H1 (cell line): ENCODE results near the gene FAM177A1. TPM values are rescaled to one million over a fixed set of nuclear protein-coding genes. Genes with fewer than 3 reads are reported as not detected.

ENCODE experiments used
- CTCF ChIA-PET: fragments of 300-600 bp; sonication (Branson Sonifier 250); formaldehyde crosslinking; loops from one replicate; lab custom pipeline; 2021; ENCODE audit not compliant: partially characterized antibody; lab: Charles Lee
- POLR2A ChIA-PET: fragments of 300-600 bp; sonication (Branson Sonifier 250); formaldehyde crosslinking; loops from one replicate; lab custom pipeline; 2021; ENCODE audit warnings: inconsistent platforms; ENCODE audit not compliant: partially characterized antibody; lab: Charles Lee
- DNase-seq, 2 experiments: peaks; one replicate each; pipeline versions ENCODE4 v3.0.0 to v3.0.0-alpha.2; 2010 to 2022; ENCODE audit warnings: low spot score in 2 of 2, low read depth in 1 of 2, mixed read lengths in 1 of 2
- FAIRE-seq: peaks from 2 replicates; lab custom pipeline; 2011; peaks lifted over from hg19 to GRCh38; lab: Jason Lieb, UNC
- H2AFZ ChIP-seq: 2 replicates; pipeline ENCODE4 v1.8.1; 2012; ENCODE audit warnings: low read length, inconsistent platforms
- H2AK5ac ChIP-seq: 2 replicates; pipeline ENCODE4 v1.6.1; 2013; ENCODE audit warnings: low read depth, low read length
- H2BK120ac ChIP-seq: replicated peaks from 2 replicates; pipeline ENCODE3; 2013; ENCODE audit warnings: low read depth, low read length, inconsistent platforms
- H2BK12ac ChIP-seq: 2 replicates; pipeline ENCODE4 v1.6.1; 2013; ENCODE audit warnings: low read depth, low read length
- H2BK15ac ChIP-seq: 2 replicates; pipeline ENCODE4 v1.6.1; 2013; ENCODE audit warnings: low read length
- H2BK20ac ChIP-seq: 2 replicates; pipeline ENCODE4 v1.6.1; 2013; ENCODE audit warnings: low read length
- H2BK5ac ChIP-seq: 2 replicates; pipeline ENCODE4 v1.6.1; 2013; ENCODE audit warnings: low read depth, low read length
- H3K14ac ChIP-seq: 2 replicates; pipeline ENCODE4 v1.6.1; 2013; ENCODE audit warnings: inconsistent platforms; ENCODE audit not compliant: insufficient read length
- H3K18ac ChIP-seq: 2 replicates; pipeline ENCODE4 v1.6.1; 2013; ENCODE audit warnings: low read length; ENCODE audit errors: extremely low read depth
- H3K23ac ChIP-seq: 2 replicates; pipeline ENCODE4 v1.6.1; 2013; ENCODE audit warnings: inconsistent platforms; ENCODE audit not compliant: insufficient read length
- H3K23me2 ChIP-seq: 2 replicates; pipeline ENCODE4 v1.6.1; 2013; ENCODE audit warnings: low read depth, low read length
- H3K27ac ChIP-seq: 2 replicates; pipeline ENCODE4 v1.6.1; 2011; ENCODE audit warnings: low read depth, low read length, inconsistent platforms
- H3K27me3 ChIP-seq, 4 experiments: replicated peaks in 1 of 4; 1 replicate in 1 of 4; 2 replicates in 3 of 4; pipeline versions ENCODE4 v1.6.1 to v1.8.1; 2011 to 2013; ENCODE audit warnings: low read length in 3 of 4, mild to moderate bottlenecking in 3 of 4, inconsistent platforms in 2 of 4, mixed read lengths in 2 of 4, moderate library complexity in 1 of 4; ENCODE audit not compliant: control insufficient read depth in 3 of 4, insufficient read depth in 3 of 4; ENCODE audit errors: extremely low read depth in 1 of 4
- H3K36me3 ChIP-seq, 4 experiments: 2 replicates each; pipeline versions ENCODE4 v1.6.1 to v1.8.1; 2011 to 2013; ENCODE audit warnings: mild to moderate bottlenecking in 4 of 4, low read length in 3 of 4, moderate library complexity in 2 of 4, control low read depth in 1 of 4, inconsistent platforms in 1 of 4; ENCODE audit not compliant: insufficient read depth in 4 of 4, control insufficient read depth in 2 of 4
- H3K4ac ChIP-seq: replicated peaks from 2 replicates; pipeline ENCODE3; 2013; ENCODE audit warnings: low read length, low read depth, mixed read lengths, inconsistent platforms; ENCODE audit not compliant: insufficient read length
- H3K4me1 ChIP-seq, 4 experiments: replicated peaks in 1 of 4; 1 replicate in 1 of 4; 2 replicates in 3 of 4; pipeline versions ENCODE4 v1.6.1 to v1.8.1; 2011 to 2013; ENCODE audit warnings: low read length in 3 of 4, inconsistent platforms in 2 of 4, mixed read lengths in 1 of 4; ENCODE audit not compliant: insufficient read depth in 4 of 4, control insufficient read depth in 3 of 4
- H3K4me2 ChIP-seq, 2 experiments: 2 replicates each; pipeline versions ENCODE4 v1.6.1 to v1.8.1; 2011 to 2013; ENCODE audit warnings: low read depth in 2 of 2, low read length in 2 of 2, control low read depth in 1 of 2, inconsistent platforms in 1 of 2, mild to moderate bottlenecking in 1 of 2; ENCODE audit not compliant: insufficient read depth in 1 of 2
- H3K4me3 ChIP-seq, 4 experiments: fragments of 200-600, 300-600 bp in 1 of 4; sonication (generic), shearing (Covaris generic), sonication (Bioruptor Twin) in 1 of 4; 2 replicates each; pipeline versions ENCODE4 v1.5.1 to v1.8.1; 2011 to 2016; ENCODE audit warnings: low read length in 4 of 4, low read depth in 3 of 4, control low read depth in 2 of 4, inconsistent platforms in 2 of 4, mild to moderate bottlenecking in 2 of 4, mixed read lengths in 1 of 4, moderate library complexity in 1 of 4; ENCODE audit not compliant: insufficient read depth in 2 of 4; ENCODE audit errors: extremely low read depth in 1 of 4
- H3K56ac ChIP-seq: replicated peaks from 2 replicates; pipeline ENCODE3; 2013; ENCODE audit warnings: low read depth, mild to moderate bottlenecking, mixed read lengths, low read length, inconsistent platforms; ENCODE audit not compliant: insufficient read length
- H3K79me1 ChIP-seq: 2 replicates; pipeline ENCODE4 v1.6.1; 2013; ENCODE audit warnings: low read depth, low read length, control low read depth
- H3K79me2 ChIP-seq, 2 experiments: 2 replicates each; pipeline versions ENCODE4 v1.6.1 to v1.8.1; 2012 to 2013; ENCODE audit warnings: low read length in 2 of 2, mild to moderate bottlenecking in 2 of 2, inconsistent platforms in 1 of 2; ENCODE audit not compliant: insufficient read depth in 2 of 2, control insufficient read depth in 1 of 2
- H3K9ac ChIP-seq, 4 experiments: replicated peaks in 1 of 4; 1 replicate in 1 of 4; 2 replicates in 3 of 4; pipeline versions ENCODE4 v1.6.1 to v1.8.1; 2011 to 2013; ENCODE audit warnings: low read depth in 3 of 4, low read length in 3 of 4, control low read depth in 2 of 4, mild to moderate bottlenecking in 2 of 4, moderate library complexity in 2 of 4, inconsistent platforms in 1 of 4; ENCODE audit errors: extremely low read depth in 1 of 4
- H3K9me3 ChIP-seq, 2 experiments: 2 replicates each; pipeline versions ENCODE4 v1.6.1 to v1.8.1; 2012 to 2013; ENCODE audit warnings: mild to moderate bottlenecking in 2 of 2, moderate library complexity in 2 of 2, control low read depth in 1 of 2, inconsistent platforms in 1 of 2, low read depth in 1 of 2, low read length in 1 of 2, mixed read lengths in 1 of 2; ENCODE audit not compliant: insufficient read depth in 2 of 2
- H4K20me1 ChIP-seq, 2 experiments: replicated peaks in 1 of 2; 2 replicates each; pipeline versions ENCODE3 to v1.8.1; 2011 to 2013; ENCODE audit warnings: inconsistent platforms in 2 of 2, low read length in 2 of 2, mild to moderate bottlenecking in 1 of 2; ENCODE audit not compliant: insufficient read depth in 2 of 2, control insufficient read depth in 1 of 2
- H4K5ac ChIP-seq: 2 replicates; pipeline ENCODE4 v1.6.1; 2013; ENCODE audit warnings: low read length, low read depth, mixed read lengths, inconsistent platforms; ENCODE audit not compliant: insufficient read length
- H4K8ac ChIP-seq: 2 replicates; pipeline ENCODE4 v1.8.0; 2013; ENCODE audit warnings: mild to moderate bottlenecking, moderate library complexity, low read length, inconsistent platforms; ENCODE audit not compliant: insufficient read depth; ENCODE audit errors: extremely low read depth
- H4K91ac ChIP-seq: replicated peaks from 2 replicates; pipeline ENCODE3; 2013; ENCODE audit warnings: low read length, mixed read lengths, inconsistent platforms; ENCODE audit not compliant: insufficient read length
- BRCA1 ChIP-seq: IDR thresholded peaks from 2 replicates; pipeline ENCODE4 v1.6.1; 2012; ENCODE audit warnings: low read depth, low read length, improper control_type of control experiment
- EZH2 ChIP-seq: fragments of 200-600 bp; sonication (generic); IDR thresholded peaks from 2 replicates; pipeline ENCODE4 v1.7.1; 2012; ENCODE audit warnings: low read depth, mild to moderate bottlenecking, moderate library complexity, low read length, inconsistent platforms; ENCODE audit not compliant: severe bottlenecking
- GTF2F1 ChIP-seq: IDR thresholded peaks from 2 replicates; pipeline ENCODE4 v1.6.1; 2012; ENCODE audit warnings: low read depth, low read length, improper control_type of control experiment, borderline replicate concordance
- JUN ChIP-seq: IDR thresholded peaks from 2 replicates; pipeline ENCODE4 v1.6.1; 2011; ENCODE audit warnings: low read depth, mild to moderate bottlenecking, improper control_type of control experiment, low read length
- SUZ12 ChIP-seq: fragments of 200-600 bp; sonication (generic); IDR thresholded peaks from 2 replicates; pipeline ENCODE4 v1.6.1; 2012; ENCODE audit warnings: mild to moderate bottlenecking, inconsistent platforms, low read length, moderate library complexity, mixed read lengths
- WGBS, 2 experiments: shearing (Covaris generic) in 1 of 2; methylation state at CpG; one replicate each; pipeline versions ENCODE4 v1.1.6 to v1.1.7; 2013 to 2015; ENCODE audit warnings: low lambda C conversion rate in 2 of 2, mixed read lengths in 2 of 2, inconsistent platforms in 1 of 2, low coverage in 1 of 2, missing lambda C conversion rate in 1 of 2; ENCODE audit not compliant: insufficient replicate concordance in 2 of 2, insufficient coverage in 1 of 2, insufficient read length in 1 of 2; ENCODE audit errors: extremely low coverage in 1 of 2, missing lambda C conversion rate in 1 of 2; 5-methylcytosine and 5-hydroxymethylcytosine counted together
- polyA plus RNA-seq, 7 experiments: library from polyadenylated mRNA; depleted of rRNA in 3 of 7; stranded (reverse) in 5 of 7; unstranded in 2 of 7; fragments of >200 nt in 5 of 7; fragments of 200-250 nt in 2 of 7; gene quantifications; 1 replicate in 5 of 7; 2 replicates in 1 of 7; 4 replicates in 1 of 7; pipeline versions ENCODE4 v1.2.1 to v1.2.3, GENCODE V29; 2011 to 2013; ENCODE audit warnings: missing spikeins in 2 of 7, mixed read lengths in 2 of 7
- total RNA-seq: library from RNA; stranded (reverse); fragmentation: NEBNext Ultra II Directional; extraction: Animal tissue kit (Norgen Biotek cat#: 25700); gene quantifications from 2 replicates; pipeline ENCODE4 v1.2.1, GENCODE V29; 2021

Gene FAM177A1
- total and polyA plus RNA-seq, 2 of the 8 experiments (the other 6 are each of a cell fraction or from before 2014, with no cell fraction given) = 11.3 to 34.0 TPM

DNA sequence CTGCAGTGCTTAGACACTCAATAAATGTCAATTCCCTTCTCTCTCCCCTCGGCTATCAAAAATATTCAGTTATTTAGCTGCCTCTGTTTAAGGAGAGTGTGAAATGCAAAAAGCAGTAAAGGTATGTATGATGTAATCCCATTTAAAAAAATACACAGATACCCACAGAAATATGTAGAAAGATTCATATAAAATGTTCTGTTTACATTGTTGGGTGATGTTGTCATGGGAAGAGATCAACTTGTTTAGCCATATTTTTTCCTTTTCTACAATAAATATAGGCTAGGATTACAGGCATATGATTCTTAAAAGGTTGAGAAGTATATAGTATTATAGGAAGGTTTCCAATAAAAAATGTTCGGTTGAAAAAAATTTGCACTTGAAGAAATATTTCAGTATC is 68.0 kb downstream of the FAM177A1 start:
- Histone ChIP-seq H3K79me1 (peaks cover 3% of the 10 kb centered on the region), H3K79me2 (no peaks in the 10 kb centered on the region), H3K27me3 (no peaks in the 10 kb centered on the region), H4K20me1 (no peaks in the 10 kb centered on the region), H2AFZ (no peak overlapping the region), H3K4me2 (no peak overlapping the region), H2BK5ac (no peak overlapping the region), H3K27ac (no peak overlapping the region), H2BK15ac (no peak overlapping the region), H3K23ac (no peak overlapping the region), H3K9me3 (peaks cover 0 to 9% of the 10 kb centered on the region in 2 experiments; a peak in 2 of 4 replicates), H3K9ac (no peak overlapping the region), H2BK20ac (no peak overlapping the region), H3K4me1 (peaks cover 0 to 3% (median 0%) of the 10 kb centered on the region in 4 experiments; a peak in 1 of 7 replicates), H3K14ac (no peak overlapping the region), H2BK12ac (no peak overlapping the region), H3K4me3 (no peak overlapping the region), H4K8ac (no peak overlapping the region), H3K4ac (no peak overlapping the region), H3K18ac (no peak overlapping the region), H3K36me3 (peaks cover 4 to 23% (median 11%) of the 10 kb centered on the region in 4 experiments; a peak in 7 of 8 replicates), H2AK5ac (no peak overlapping the region), H4K91ac (no peak overlapping the region), H4K5ac (no peak overlapping the region), H2BK120ac (no peak overlapping the region), H3K23me2 (peaks cover 2% of the 10 kb centered on the region; the same call in 1 of the 2 replicates), H3K56ac (no peak overlapping the region)
- 86 to 100% methylated on average over 1 to 2 of the region's 2 CpGs for WGBS, 2 experiments
- ChIA-PET CTCF (interaction anchor here (0.6 to 1.0 kb wide), 2 partner anchors 19 to 695 kb away, joined by 3 read pairs; partner anchors contain the start of gene RALGAPA1), POLR2A (interaction anchor here (2.6 kb wide), 1 partner anchor 8 kb away, joined by 13 read pairs; the partner anchor contains the start of genes PPP2R3C and PRORP)
- TF ChIP-seq BRCA1 (no peak), EZH2 (no peak), GTF2F1 (no peak), JUN (no peak), SUZ12 (no peak)
- DNase-seq (no peak), FAIRE-seq (no peak)
